ENCODE results near the gene ZYX.

DNA sequence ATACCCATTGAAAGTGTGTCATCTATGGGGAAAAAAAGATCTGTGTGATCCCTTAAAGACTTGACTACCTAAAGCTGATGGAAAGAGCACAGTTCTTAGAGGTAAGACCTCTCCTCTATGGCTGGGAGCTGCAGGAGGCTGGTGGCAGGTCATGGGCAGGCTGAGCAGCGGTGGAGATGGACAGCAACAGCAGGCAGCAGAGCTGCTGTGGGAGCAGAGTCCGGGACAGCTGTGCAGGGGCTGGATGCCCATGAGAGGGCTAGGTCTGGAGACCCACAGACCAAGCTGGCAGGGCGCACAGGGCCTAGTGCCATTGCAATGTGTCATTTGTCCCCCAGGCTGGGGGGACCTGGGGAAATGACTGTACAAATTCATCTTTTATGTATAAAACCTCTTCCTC is 40.9 kb downstream of the ZYX start:
- no peak for TF ChIP-seq CTCF (IDR thresholded peaks at IDR 0.05)
- no peak for TF ChIP-seq POLR2AphosphoS5 (IDR thresholded peaks at IDR 0.05)
